Liver (tissue), 9 donors: ENCODE data around the gene TAF3. TPM values are rescaled to one million over a fixed set of nuclear protein-coding genes. Genes with fewer than 3 reads are reported as not detected.

Experiments
- DNase-seq: peaks from one replicate; pipeline ENCODE4 v3.0.0-alpha.2; 2017; ENCODE audit warnings: low spot score
- H3K27ac ChIP-seq, 2 donors: one replicate each; pipeline ENCODE4 v1.7.0; 2013; ENCODE audit warnings: inconsistent platforms in 2 of 2, low read length in 2 of 2, control low read depth in 1 of 2, low read depth in 1 of 2, mild to moderate bottlenecking in 1 of 2
- H3K27me3 ChIP-seq, 4 donors: one replicate each; pipeline versions ENCODE4 v1.6.1 to v1.7.0; 2013; ENCODE audit warnings: low read length in 3 of 4, inconsistent platforms in 1 of 4, mild to moderate bottlenecking in 1 of 4, moderate library complexity in 1 of 4; ENCODE audit not compliant: control insufficient read depth in 4 of 4, insufficient read depth in 4 of 4
- H3K36me3 ChIP-seq, 4 donors: one replicate each; pipeline versions ENCODE4 v1.6.1 to v1.7.0; 2013; ENCODE audit warnings: low read length in 3 of 4, mild to moderate bottlenecking in 3 of 4, low read depth in 1 of 4, moderate library complexity in 1 of 4; ENCODE audit not compliant: control insufficient read depth in 4 of 4, insufficient read depth in 3 of 4
- H3K4me1 ChIP-seq, 4 donors: one replicate each; pipeline versions ENCODE4 v1.6.1 to v1.7.0; 2013; ENCODE audit warnings: low read length in 3 of 4, mild to moderate bottlenecking in 3 of 4, moderate library complexity in 1 of 4; ENCODE audit not compliant: control insufficient read depth in 4 of 4, insufficient read depth in 4 of 4
- H3K4me3 ChIP-seq, 3 donors: one replicate each; pipeline versions ENCODE4 v1.6.1 to v1.7.0; 2013; ENCODE audit warnings: low read length in 3 of 3, control low read depth in 1 of 3, low read depth in 1 of 3, mild to moderate bottlenecking in 1 of 3
- H3K9ac ChIP-seq, 2 donors: one replicate each; pipeline ENCODE4 v1.7.0; 2013; ENCODE audit warnings: low read length in 2 of 2, mild to moderate bottlenecking in 2 of 2, moderate library complexity in 2 of 2, control low read depth in 1 of 2, low read depth in 1 of 2
- H3K9me3 ChIP-seq, 4 donors: one replicate each; pipeline versions ENCODE4 v1.6.1 to v1.7.0; 2013; ENCODE audit warnings: low read length in 3 of 4; ENCODE audit not compliant: control insufficient read depth in 4 of 4
- ATF3 ChIP-seq: IDR thresholded peaks from 2 replicates; pipeline ENCODE4 v1.6.1; 2016; ENCODE audit warnings: antibody characterized with exemption
- CTCF ChIP-seq: fragments of 150-350 bp; IDR thresholded peaks from 2 replicates; pipeline ENCODE4 v1.5.1; 2017; ENCODE audit warnings: improper control_type of control experiment, low read depth, low read length; ENCODE audit not compliant: missing input control
- EGR1 ChIP-seq, 2 donors: IDR thresholded peaks; 2 replicates each; pipeline ENCODE4 v1.6.1; 2016 to 2018; ENCODE audit warnings: antibody characterized with exemption in 2 of 2, low read depth in 2 of 2
- FOXA2 ChIP-seq: IDR thresholded peaks from 2 replicates; pipeline ENCODE4 v1.6.1; 2016; ENCODE audit warnings: antibody characterized with exemption
- GABPA ChIP-seq, 2 donors: IDR thresholded peaks in 1 of 2; conservative IDR thresholded peaks in 1 of 2; 2 replicates each; pipeline ENCODE4 v1.6.1; 2016; ENCODE audit warnings: antibody characterized with exemption in 2 of 2, mild to moderate bottlenecking in 1 of 2, moderate library complexity in 1 of 2
- HNF4G ChIP-seq: IDR thresholded peaks from 2 replicates; pipeline ENCODE4 v1.6.1; 2016; ENCODE audit warnings: antibody characterized with exemption
- JUND ChIP-seq, 2 donors: IDR thresholded peaks; 2 replicates each; pipeline ENCODE4 v1.6.1; 2016; ENCODE audit warnings: antibody characterized with exemption in 2 of 2
- RAD21 ChIP-seq, 2 donors: IDR thresholded peaks; 2 replicates each; pipeline ENCODE4 v1.6.1; 2016; ENCODE audit warnings: antibody characterized with exemption in 2 of 2, mild to moderate bottlenecking in 2 of 2
- REST ChIP-seq: IDR thresholded peaks from 2 replicates; pipeline ENCODE4 v1.6.1; 2016; ENCODE audit warnings: antibody characterized with exemption, mild to moderate bottlenecking
- TAF1 ChIP-seq: conservative IDR thresholded peaks from 2 replicates; pipeline ENCODE4 v1.6.1; 2016; ENCODE audit warnings: antibody characterized with exemption, mild to moderate bottlenecking
- YY1 ChIP-seq: IDR thresholded peaks from 2 replicates; pipeline ENCODE4 v1.6.1; 2016; ENCODE audit warnings: antibody characterized with exemption, mild to moderate bottlenecking
- ZBTB33 ChIP-seq: IDR thresholded peaks from 2 replicates; pipeline ENCODE4 v1.6.1; 2016; ENCODE audit warnings: antibody characterized with exemption
- WGBS: extraction: QIAGEN DNeasy Blood & Tissue Kit; methylation state at CpG from one replicate; pipeline ENCODE4 v1.1.7; 2013; 5-methylcytosine and 5-hydroxymethylcytosine counted together
- polyA plus RNA-seq, 2 donors: library from polyadenylated mRNA; stranded (reverse) in 1 of 2; unstranded in 1 of 2; fragments of 200-250 nt in 1 of 2; fragments of >200 nt in 1 of 2; fragmentation: Nextera tagmentation in 1 of 2; extraction: Ambion mirVana in 1 of 2; gene quantifications; one replicate each; pipeline versions ENCODE4 v1.2.1 to v1.2.3, GENCODE V29; 2013 to 2015
- total RNA-seq, 2 donors: library from RNA; depleted of rRNA; stranded (reverse); fragments of >200 nt; gene quantifications; one replicate each; pipeline ENCODE4 v1.2.3, GENCODE V29; 2014
- donor health status: healthy.
- donor health status: healthy.
- donor health status: healthy.
- donor health status: healthy.
- donor health status: healthy.

Gene TAF3
- total and polyA plus RNA-seq, 4 donors: 1.5 to 3.6 (median 1.9) TPM

GRCh38 chr10:8066124-8066523, 247.8 kb downstream of the TAF3 start:
- Histone ChIP-seq H3K9ac (no peak overlapping the region), H3K4me3 (no peak overlapping the region), H3K27me3 (peaks cover 0 to 2% (median 0%) of the 10 kb centered on the region in 4 donors), H3K9me3 (no peaks in the 10 kb centered on the region), H3K36me3 (no peaks in the 10 kb centered on the region), H3K27ac (no peak overlapping the region), H3K4me1 (no peaks in the 10 kb centered on the region)
- TF ChIP-seq YY1: no peak
- TF ChIP-seq HNF4G: no peak
- no peak for TF ChIP-seq EGR1 (IDR thresholded peaks at IDR 0.05; ENCODE audit: low read depth in 2 of 2)
- TF ChIP-seq CTCF: no peak
- TF ChIP-seq RAD21 (IDR thresholded peaks at IDR 0.05): no peak
- TF ChIP-seq TAF1: no peak
- TF ChIP-seq REST: no peak
- no peak for TF ChIP-seq FOXA2
- TF ChIP-seq GABPA (IDR thresholded peaks at IDR 0.05 in 1 of 2, conservative IDR thresholded peaks at IDR 0.05 in 1 of 2): no peak
- TF ChIP-seq ZBTB33: no peak
- no peak for TF ChIP-seq JUND (IDR thresholded peaks at IDR 0.05)
- no peak for TF ChIP-seq ATF3
- 56% methylated on average over 1 of the region's 1 CpG for WGBS
- DNase-seq: no peak

Other genes starting within 250 kb of the TAF3 start
- gene ITIH5, start 151.5 kb upstream of the TAF3 start, total RNA-seq: 1 to 10 TPM; 1.3 TPM
- gene ITIH5, start 151.5 kb upstream of the TAF3 start, polyA plus RNA-seq: under 1 TPM; 0.60 to 0.71 TPM
- gene ITIH2, start 115.2 kb upstream of the TAF3 start, total RNA-seq: 1,000 to 10,000 TPM in 1 of 2 donors, 100 to 1,000 TPM in 1; 598 to 1,345 TPM
- 100 to 1,000 TPM; 261 to 467 TPM for gene ITIH2, start 115.2 kb upstream of the TAF3 start, polyA plus RNA-seq
- gene KIN, start 30.5 kb upstream of the TAF3 start, total RNA-seq: 1 to 10 TPM; 2.5 to 3.8 TPM
- gene KIN, start 30.5 kb upstream of the TAF3 start, polyA plus RNA-seq: 1 to 10 TPM; 2.4 to 3.8 TPM
- 100 to 1,000 TPM; 133 to 201 TPM for gene ATP5F1C, start 30.3 kb upstream of the TAF3 start, total RNA-seq
- 100 to 1,000 TPM; 208 to 262 TPM for gene ATP5F1C, start 30.3 kb upstream of the TAF3 start, polyA plus RNA-seq
- gene GATA3, start 236.2 kb downstream of the TAF3 start, total RNA-seq: under 1 TPM; 0.08 to 0.09 TPM
- gene GATA3, start 236.2 kb downstream of the TAF3 start, polyA plus RNA-seq: under 1 TPM; 0.32 to 0.51 TPM